GM21447 (cell line): Measurements from ENCODE around the gene PTPRJ.

ENCODE experiments used
- ATAC-seq: cut with Tn5 transposase; IDR thresholded peaks from one replicate; pipeline ENCODE4 v1.9.1; 2021; ENCODE audit not compliant: unreplicated experiment

Gene PTPRJ

DNA sequence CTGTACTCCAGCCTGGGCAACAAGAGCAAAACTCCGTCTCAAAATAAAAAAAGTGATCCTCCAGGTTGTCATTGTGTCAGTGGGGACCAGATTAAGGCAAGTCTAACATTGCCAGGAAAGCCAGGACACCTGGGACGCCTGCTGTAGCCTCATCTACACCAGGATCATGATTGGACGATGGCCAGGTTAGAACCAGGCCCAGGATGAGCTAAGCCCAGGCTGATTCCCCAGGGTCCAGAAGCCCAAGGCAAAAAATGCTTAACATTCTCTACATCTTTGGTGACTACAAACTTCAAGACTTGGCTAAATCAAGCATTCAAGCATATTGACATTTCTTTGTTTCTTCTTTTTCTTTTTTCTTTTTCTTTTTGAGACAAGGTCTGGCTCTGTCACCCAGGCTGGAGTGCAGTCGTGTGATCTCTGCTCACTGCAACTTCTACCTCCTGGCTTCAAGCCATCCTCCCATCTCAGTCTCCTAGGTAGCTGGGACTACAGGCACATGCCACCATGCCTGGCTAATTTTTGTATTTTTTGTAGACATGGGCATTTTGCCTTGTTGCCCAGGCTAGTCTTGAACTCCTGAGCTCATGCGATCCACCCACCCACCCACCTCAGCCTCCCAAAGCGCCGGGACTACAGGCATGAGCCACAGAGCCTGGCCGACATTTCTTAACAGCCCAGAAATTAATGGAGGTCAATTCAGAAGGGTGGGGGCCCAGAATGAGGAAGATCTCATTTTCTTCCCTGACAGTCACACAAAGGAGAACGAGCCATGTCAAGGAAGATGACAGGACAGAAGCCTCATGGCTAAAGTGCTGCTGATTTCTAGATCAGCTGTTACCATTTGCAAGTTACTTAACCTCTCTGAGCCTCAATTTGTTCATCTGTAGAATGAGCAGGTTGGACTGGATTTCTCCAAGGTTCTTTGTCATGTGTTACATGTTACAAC is 12.5 kb upstream of the PTPRJ start:
- no peak for ATAC-seq

DNA sequence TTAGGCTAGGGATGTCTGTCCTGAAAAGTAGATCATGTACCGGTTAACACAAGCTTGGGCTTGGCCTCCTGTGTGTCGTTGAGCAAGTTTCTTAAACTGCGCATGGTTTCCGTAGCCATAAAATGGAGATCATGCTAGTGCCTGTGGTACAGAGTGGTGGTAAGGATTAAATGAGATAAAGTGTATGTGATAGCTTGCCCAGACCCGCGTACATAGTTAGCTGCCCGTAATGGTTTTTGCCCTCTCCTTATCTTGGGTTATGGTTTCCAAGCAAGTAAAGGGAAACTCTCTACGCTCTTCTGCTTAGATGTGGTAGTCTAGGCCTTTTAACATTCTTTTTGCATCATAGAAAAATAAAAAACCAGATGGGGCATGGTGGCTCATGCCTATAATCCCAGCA is 11.0 kb upstream of the PTPRJ start:
- no peak for ATAC-seq

DNA sequence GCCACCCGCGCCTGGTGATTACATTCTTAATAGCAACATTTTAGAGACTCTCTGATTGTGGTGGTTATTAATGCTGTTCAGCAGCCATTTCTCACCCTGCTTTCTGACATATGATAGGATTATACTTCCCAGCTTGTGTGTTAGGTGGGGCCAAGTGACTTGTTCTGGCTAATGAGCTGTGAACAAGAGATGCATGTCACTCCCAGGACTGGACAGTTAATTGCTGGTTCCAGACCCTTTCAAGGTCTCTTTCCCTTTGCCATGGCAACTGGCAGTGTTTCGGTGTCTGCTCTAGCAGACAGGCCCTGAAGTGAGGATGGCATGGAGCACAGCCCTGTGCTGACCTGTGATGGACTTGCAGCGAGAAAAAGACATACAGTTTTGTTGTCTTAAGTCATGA is 8.9 kb upstream of the PTPRJ start:
- no peak for ATAC-seq

DNA sequence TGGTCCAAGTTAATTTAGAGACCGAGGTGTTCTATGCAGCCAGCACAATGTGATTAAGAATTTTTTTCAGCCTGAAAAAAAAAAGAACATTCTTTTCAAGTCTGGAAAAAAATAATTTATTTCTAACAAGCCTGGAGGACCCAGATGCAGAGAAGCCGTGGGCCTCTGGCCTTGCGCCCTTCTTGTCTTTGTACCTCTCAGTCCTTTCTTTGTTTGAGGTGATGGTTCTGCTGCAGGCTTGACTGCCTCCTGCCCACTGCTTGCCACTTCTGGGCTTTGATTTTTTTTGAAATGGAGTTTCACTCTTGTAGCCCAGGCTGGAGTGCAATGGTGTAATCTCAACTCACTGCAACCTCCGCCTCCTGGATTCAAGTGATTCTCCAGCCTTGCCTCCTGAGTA is 7.2 kb upstream of the PTPRJ start:
- no peak for ATAC-seq

DNA sequence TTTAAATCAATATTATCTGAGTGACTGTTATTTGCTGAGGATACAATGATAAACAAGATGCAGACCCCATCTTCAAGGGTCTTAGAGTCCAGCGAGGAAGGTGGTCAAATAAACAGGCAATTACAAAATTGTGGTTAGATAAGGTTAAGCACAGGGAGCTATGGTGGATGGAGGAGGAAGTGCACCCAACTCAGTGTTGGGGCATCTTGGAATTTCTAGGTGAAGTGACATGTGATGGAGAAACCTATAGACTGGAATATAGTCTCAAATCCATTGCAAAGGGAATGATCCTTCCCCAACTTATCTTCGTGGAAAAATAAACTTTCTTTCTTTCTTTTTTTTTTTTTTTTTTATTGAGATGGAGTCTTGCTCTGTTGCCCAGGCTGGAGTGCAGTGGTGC is 3.4 kb upstream of the PTPRJ start:
- ATAC-seq: no peak

DNA sequence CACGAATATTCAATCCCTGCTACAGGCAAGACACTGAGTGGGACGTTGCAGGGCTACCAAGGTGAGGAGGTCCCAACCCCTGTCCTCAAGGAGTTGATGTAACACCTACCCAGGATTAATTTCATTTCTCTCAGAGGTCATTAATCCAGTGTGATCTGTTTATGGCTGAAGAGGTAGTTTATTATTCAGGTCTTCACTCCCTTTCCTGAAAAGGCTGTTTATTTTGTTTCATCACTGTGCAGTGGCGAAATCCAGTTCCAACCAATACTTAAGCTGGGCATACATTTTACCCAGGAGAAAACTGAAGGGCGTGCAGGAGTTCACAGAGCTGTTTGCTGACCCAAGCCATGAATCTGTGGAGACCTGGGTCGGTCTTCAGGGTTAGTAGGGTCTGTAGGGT is 2.7 kb upstream of the PTPRJ start:
- no peak for ATAC-seq

DNA sequence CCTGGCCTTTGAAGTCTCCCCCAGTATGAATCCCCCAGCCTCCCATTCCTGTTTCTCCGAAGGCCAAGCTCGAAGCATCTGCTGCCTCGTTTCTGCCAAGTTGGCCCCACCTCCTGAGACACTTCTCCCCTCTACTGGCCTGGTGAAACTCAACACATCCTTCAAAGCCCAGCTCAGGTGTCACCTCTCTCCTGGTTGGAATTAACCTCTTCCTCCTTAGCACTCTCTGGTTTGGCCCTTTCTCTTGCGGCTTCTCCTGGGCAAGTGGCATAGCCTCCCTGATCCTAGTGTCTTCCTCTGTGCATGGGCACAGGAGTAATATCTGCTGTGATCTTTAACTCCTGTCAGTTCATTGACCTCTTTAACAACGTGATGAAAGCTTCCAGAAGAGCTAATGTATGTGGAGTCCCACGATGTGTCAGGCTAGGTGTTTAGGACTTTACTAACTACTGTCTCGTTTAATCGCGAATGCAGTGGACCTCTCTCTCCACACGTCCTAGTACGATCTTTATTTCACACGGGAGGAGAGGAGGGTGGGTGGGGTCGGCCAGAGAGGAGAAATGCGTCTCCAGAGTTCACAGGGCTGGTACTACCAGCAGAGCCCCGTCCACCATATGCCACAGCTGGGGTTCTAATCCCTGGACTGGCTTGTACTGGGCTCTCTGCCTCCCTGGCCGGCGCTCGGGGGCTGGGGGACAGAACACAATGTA is 826 bp upstream of the PTPRJ start:
- ATAC-seq: no peak

DNA sequence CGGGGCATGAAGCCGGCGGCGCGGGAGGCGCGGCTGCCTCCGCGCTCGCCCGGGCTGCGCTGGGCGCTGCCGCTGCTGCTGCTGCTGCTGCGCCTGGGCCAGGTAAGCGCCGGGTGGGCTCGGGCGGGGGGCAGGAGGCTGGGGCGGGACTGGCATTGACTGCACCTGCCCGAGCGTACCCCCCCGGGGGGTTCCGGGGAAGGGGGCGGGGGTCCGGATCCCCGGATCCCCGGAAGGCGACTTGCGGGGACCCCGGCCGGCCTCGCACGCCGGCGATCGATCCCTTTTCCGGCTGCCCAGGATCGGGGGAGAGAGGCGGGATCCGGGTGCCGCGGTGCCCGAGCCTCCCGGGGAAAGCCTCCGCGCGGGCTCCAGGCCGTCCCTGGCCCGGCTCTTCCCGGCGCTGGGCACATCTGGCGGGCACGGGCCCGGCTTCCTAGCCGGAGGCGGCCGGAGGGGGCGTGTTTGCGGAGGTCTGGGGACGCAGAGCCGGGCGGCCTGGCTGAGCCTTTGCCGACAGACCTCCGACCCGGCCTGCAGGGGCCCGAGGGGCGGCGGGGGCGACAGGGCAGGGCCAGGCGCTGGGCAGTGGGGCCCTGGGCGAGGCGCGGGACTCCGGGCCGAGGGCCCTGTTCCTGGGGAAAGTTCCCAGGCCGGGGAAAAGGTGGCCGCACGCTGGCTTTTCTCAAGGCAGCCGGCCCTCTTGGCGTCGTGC is 705 bp downstream of the PTPRJ start:
- ATAC-seq: peak; percentile 57

DNA sequence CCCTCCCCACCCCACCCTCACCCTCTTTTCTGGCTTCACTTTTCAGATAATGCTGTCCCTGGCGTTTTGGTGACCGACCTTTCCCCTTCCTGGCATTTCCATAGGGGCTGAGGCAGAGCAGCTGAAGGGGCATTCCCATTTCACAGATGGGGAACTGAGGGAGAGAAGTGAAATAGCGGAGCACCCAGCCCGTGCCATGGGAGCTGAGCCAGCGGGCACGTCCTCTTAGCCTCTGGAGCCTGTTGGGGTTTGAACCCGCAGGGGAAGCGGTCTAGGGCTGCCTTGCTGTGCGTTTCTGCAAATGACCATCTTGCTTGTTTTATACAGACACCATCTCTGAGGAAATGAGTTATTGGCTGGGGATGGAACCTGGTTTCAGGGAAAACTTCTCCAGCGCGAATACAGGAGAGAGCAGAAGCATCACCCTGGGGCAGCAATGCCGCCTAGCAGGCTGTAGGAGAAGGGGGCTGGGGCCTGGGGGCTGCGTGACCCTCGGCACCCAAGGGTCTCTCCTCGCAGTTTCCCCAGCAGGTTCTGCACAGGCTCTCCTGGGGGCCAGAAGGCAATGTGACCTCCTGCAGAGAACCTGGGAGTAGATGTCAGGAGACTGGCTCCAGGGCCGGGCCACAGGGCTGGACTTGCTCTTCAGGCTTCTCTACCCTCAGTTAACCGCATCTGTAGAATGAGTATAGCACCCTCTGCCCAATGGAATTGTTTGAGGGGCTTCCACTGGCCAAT is 1.5 kb downstream of the PTPRJ start:
- ATAC-seq: no peak

DNA sequence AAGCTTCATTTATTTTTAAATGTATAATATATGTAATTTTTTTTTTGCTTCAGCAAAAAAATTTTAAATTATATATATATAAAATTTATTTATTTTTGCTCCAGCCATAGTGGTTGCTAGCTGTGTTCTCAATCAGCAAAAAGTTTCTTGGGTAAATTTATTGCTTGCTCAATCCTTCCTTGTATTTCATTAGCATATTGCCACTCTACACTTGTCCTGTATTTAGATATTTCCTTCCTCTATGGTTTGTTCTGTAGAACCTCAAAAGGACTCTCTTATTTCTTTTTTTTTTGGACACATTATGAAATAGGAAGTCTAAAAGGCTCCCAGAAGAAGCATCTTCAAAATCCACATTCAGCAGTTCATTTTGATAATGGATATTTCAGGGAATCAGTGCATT is 2.3 kb downstream of the PTPRJ start:
- no peak for ATAC-seq

DNA sequence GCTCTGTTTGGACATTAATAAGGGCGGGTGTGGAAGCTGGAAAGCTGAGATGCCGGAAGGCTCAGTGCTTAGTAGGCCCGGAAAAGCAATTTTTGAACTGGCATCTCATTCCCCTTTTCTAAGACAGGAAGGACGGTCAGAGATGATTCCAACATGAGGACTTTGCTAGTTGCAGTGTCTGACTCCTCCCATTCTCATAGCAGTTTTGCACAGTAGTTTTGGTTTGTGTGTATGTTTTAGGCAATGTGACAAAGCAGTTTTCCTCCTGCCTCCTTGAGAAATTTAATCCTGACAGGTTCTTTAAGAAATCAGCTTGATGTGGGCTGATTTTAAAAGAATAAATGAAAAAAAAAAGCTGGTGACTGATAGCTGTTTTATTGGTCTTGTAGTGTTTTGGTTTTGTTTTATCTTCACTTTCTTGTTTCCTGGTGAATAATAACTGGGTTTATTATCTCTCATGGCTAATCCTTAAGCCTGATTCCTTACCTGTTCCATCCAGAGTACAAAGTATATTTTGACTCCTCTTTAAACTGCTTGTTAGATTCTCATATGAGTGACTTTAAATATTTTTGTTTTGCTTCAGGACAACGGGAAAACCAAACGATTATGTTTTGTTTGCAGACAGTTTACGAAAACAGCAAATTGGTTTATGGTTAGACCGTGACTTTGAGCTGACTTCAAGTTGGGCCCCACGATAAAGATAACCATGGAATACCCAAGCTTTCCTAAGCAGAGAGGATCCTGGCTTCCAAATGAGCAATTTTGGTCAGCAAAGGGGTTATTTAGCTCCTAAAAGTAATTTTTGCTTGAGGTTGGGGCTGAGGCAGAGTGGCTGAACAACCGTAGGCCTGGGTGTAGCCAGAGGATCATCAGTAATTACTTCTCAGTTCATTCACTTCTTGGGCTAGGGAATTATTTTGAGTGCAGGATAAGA is 3.4 kb downstream of the PTPRJ start:
- no peak for ATAC-seq

DNA sequence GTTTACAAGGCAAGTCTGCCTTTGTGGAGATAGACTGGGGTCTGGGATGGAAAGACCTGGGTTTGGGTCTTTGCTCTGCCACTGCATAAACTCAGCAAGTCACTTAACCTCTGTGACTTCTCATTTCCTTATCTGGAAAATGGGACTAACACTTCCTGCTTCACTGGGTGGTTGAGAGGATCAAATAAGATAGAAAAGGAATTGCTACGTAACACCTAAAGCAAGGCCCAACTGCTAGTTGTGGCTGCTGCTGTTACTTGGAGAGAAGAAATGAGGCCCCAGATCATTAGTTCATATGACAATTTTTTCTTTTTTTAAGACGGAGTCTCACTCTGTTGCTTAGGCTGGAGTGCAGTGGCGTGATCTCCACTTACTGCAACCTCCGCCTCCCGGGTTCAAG is 5.9 kb downstream of the PTPRJ start:
- ATAC-seq: no peak

DNA sequence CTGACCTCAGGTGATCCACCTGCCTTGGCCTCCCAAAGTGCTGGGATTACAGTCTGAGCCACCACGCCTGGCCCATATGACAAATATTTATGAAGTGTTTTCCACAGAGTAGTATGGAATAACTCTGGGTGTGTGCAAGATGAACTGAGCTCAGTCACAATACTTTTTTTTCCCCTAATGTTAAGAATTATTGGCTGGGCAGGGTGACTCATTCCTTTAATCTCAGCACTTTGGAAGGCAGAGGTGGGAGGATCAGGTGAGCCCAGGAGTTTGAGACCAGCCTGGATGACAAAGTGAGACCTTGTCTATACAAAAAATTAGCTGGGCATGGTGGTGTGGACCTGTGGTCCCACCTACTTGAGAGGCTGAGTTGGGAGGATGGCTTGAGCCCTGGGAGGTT is 6.4 kb downstream of the PTPRJ start:
- no peak for ATAC-seq

DNA sequence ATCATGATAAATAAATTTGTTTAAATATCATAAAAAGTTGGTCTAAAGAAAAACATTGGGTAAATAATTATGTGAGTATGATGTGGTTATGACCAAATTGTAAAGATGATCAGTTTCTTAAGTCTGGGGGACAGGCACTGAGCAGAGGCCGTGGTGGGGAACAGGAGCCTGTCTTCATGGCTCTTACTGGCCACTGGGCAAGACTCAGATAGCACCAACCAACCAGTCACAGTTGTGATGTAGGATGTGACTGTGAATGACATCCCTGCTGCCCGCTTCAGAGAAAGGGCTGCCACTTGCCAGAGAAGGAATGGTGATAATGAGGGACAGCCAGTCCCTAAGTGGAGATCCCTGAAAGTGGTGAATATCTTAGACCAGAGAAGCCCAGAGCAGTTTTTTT is 7.0 kb downstream of the PTPRJ start:
- no peak for ATAC-seq

DNA sequence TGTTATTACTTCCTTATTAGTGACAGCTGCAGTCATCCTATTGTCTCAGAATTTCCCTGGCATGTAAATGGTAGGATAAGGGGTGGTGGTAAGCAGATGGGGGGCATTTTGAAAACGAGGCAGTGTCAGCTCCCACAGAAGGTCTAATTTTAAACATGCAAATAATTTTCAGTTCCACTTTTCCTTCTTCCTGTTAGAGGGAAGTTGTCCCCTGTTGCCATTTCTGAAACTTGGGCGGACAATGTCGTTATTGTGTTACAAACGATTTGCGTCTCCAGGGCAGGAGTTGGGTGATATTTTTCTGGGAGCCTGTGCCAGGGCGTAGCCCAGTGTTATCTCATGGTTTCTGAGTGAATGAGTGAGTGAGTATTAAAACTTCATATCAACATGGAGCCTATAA is 7.4 kb downstream of the PTPRJ start:
- ATAC-seq: no peak

DNA sequence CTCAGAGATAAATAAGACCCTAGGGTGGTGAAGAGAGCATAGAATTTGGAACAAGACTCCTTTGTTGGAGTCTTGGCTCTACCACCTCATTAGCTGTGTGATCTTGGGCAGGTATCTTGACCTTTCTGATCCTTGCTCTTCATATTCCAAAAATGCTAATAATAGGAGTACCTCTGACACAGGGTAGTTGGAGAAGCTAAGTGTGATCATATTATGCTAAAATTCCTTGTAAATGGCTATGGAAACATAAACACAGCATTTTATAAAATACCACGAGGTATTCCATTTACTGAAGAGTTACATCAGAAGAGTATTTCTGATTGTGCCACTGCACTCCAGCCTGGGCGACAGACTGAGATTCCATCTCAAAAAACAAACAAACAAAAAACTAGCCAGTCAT is 9.4 kb downstream of the PTPRJ start:
- no peak for ATAC-seq

DNA sequence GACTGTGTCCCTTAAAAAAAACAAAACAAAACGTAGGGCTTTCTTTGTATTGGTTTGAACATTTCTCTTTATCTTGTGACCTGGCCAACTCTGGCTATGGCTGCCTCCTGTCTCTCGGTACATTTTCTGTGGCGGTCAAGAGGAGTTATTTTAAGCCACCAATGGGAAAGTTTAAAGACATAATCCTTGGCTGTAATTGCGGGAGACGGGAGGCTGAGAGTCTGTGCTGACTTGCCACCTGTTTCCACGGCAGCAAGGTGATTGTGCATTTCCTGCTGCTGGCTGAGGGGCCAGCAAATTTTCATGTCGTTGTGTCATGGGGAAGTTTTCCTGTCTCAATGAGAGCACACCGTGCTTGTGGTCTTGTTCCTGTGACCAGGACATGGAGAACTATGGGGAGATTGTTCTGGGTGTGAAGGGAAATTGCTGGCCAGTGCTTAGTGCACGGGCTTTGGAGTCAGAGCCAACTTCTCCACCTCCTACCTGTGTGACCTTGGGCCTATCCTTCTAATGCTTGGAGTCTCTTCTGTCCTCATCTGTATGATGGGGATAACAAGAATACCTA is 11.0 kb downstream of the PTPRJ start:
- no peak for ATAC-seq

DNA sequence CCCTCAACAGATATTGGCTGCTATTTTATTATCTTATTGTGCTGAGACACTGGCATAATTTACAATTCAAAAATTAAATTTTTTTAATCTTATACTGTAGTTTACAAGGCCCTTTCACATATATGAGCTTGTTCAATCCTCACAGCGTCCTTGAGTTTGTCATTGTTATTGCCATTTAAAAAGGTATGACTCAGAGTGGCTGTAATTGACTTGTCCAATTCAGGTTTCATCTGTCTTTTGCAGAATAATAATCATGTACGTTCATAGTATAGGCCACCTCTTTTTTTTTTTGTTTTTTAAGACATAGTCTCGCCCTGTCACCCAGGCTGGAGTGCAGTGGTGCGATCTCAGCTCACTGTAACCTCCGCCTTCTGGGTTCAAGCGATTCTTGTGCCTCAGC is 11.5 kb downstream of the PTPRJ start:
- no peak for ATAC-seq

DNA sequence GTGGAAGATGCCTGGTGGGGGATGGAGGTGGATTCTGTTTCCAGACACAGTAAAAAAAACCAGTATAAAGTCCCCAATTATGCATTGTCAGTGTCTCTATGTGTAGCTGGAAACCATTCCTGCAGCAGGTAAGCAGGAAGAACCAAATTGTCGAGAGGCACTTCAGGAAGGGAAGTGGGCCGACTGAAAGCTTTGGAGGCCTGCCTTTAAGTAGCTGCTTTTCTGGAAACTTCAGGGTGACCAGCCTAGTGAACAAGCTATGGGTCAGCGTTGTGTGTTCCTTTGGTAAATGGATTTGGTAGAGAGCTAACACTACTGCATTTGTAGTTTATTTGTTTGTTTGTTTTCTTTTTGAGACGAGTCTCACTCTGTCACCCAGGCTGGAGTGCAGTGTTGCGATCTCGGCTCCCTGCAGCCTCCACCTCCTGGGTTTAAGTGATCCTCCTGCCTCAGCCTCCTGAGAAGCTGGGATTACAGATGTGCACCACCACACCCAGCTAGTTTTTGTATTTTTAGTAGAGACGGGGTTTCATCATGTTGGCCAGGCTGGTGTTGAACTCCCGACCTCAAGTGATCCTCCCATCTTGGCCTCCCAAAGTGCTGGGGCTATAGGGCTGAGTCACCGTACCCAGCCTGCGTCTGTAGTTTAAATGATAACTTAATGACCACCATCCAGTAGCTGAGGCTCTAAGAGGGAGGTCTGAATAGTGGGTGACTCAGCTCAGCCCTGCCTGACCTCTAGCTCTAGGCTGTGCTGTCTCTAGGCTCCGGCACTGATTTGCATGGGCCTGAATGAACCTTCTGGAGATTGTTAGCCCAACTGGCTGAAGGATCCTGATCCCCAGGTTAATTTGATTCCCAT is 12.8 kb downstream of the PTPRJ start:
- no peak for ATAC-seq
